IMR-90 (cell line): Measurements from ENCODE around the gene RTKN.

ENCODE experiments used
- CEBPB ChIP-seq: IDR thresholded peaks from 2 replicates; pipeline ENCODE4 v1.6.1; 2012; ENCODE audit warnings: low read depth, low read length, improper control_type of control experiment
- CHD1 ChIP-seq: IDR thresholded peaks from 2 replicates; pipeline ENCODE4 v1.6.1; 2012; ENCODE audit warnings: low read depth, low read length, improper control_type of control experiment
- CTCF ChIP-seq: conservative IDR thresholded peaks from 2 replicates; pipeline ENCODE4 v1.5.1; 2012; ENCODE audit warnings: mild to moderate bottlenecking, low read depth, low read length, improper control_type of control experiment
- MAZ ChIP-seq: IDR thresholded peaks from 2 replicates; pipeline ENCODE4 v1.6.1; 2012; ENCODE audit warnings: low read depth, mild to moderate bottlenecking, low read length, improper control_type of control experiment, moderate library complexity, borderline replicate concordance
- MXI1 ChIP-seq: IDR thresholded peaks from 2 replicates; pipeline ENCODE4 v1.6.1; 2012; ENCODE audit warnings: low read depth, mild to moderate bottlenecking, low read length, moderate library complexity, borderline replicate concordance
- NFE2L2 ChIP-seq: fragments of 150-350 bp; IDR thresholded peaks from 2 replicates; pipeline ENCODE4 v1.6.1; 2016; ENCODE audit warnings: low read depth, mild to moderate bottlenecking, low read length
- POLR2A ChIP-seq: IDR thresholded peaks from 2 replicates; pipeline ENCODE4 v1.6.1; 2012; ENCODE audit warnings: mild to moderate bottlenecking, low read depth, low read length
- RAD21 ChIP-seq: IDR thresholded peaks from 2 replicates; pipeline ENCODE4 v1.6.1; 2012; ENCODE audit warnings: low read length, improper control_type of control experiment
- RCOR1 ChIP-seq: IDR thresholded peaks from 2 replicates; pipeline ENCODE4 v1.6.1; 2012; ENCODE audit warnings: mild to moderate bottlenecking, low read length, improper control_type of control experiment; ENCODE audit not compliant: insufficient replicate concordance
- RFX5 ChIP-seq: IDR thresholded peaks from 2 replicates; pipeline ENCODE4 v1.8.0; 2012; ENCODE audit warnings: low read depth, mild to moderate bottlenecking, low read length, moderate library complexity
- SMC3 ChIP-seq: fragments of 150-350 bp; IDR thresholded peaks from 2 replicates; pipeline ENCODE4 v1.6.1; 2016; ENCODE audit warnings: low read depth, mild to moderate bottlenecking, antibody characterized with exemption, low read length, moderate library complexity
- TF ChIP-seq, protein P1 (sequence below): fragments of 150-350 bp; IDR thresholded peaks from 2 replicates; pipeline ENCODE4 v1.6.1; 2017; ENCODE audit warnings: mild to moderate bottlenecking, antibody characterized with exemption, low read length, low read depth
- TF ChIP-seq, protein P2 (sequence below): fragments of 150-350 bp; IDR thresholded peaks from 2 replicates; pipeline ENCODE4 v1.6.1; 2016; ENCODE audit warnings: low read depth, mild to moderate bottlenecking, low read length, moderate library complexity, borderline replicate concordance

DNA sequence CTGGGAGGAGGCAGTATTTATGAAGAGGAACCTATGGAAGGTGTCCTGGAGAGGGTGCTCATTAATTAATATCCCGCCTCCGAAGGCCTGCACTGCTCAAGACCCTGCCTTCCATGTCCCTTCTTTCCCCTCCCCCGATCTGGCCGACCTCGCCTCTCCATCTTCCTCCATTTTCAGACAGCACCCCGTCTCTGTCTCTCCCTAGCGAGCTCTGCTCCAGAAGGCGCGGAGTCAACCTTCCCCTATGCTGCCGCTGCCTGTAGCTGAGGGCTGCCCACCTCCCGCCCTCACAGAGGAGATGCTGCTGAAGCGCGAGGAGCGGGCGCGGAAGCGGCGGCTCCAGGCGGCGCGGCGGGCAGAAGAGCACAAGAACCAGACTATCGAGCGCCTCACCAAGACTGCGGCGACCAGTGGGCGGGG is 15.4 kb upstream of the RTKN start:
- no peak for TF ChIP-seq CTCF
- TF ChIP-seq RAD21, result no peak
- no peak for TF ChIP-seq RCOR1
- TF ChIP-seq POLR2A, result no peak
- TF ChIP-seq, protein P1, sequence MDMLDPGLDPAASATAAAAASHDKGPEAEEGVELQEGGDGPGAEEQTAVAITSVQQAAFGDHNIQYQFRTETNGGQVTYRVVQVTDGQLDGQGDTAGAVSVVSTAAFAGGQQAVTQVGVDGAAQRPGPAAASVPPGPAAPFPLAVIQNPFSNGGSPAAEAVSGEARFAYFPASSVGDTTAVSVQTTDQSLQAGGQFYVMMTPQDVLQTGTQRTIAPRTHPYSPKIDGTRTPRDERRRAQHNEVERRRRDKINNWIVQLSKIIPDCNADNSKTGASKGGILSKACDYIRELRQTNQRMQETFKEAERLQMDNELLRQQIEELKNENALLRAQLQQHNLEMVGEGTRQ, result no peak
- TF ChIP-seq RFX5, result no peak
- no peak for TF ChIP-seq MAZ
- TF ChIP-seq SMC3, result no peak
- TF ChIP-seq CEBPB, result no peak
- no peak for TF ChIP-seq CHD1
- no peak for TF ChIP-seq NFE2L2
- no peak for TF ChIP-seq MXI1
- TF ChIP-seq, protein P2, sequence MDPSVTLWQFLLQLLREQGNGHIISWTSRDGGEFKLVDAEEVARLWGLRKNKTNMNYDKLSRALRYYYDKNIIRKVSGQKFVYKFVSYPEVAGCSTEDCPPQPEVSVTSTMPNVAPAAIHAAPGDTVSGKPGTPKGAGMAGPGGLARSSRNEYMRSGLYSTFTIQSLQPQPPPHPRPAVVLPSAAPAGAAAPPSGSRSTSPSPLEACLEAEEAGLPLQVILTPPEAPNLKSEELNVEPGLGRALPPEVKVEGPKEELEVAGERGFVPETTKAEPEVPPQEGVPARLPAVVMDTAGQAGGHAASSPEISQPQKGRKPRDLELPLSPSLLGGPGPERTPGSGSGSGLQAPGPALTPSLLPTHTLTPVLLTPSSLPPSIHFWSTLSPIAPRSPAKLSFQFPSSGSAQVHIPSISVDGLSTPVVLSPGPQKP, result no peak
